OCI-LY3 (cell line): ENCODE measurements around the gene DDX23.
A peak's percentile ranks its signal among the peaks of the same experiment; 100 is the strongest.

Source experiments
- H2AFZ ChIP-seq: fragments of 200-600, 300-600 bp; shearing (Covaris generic); 2 replicates; pipeline ENCODE4 v1.6.0; 2014; ENCODE audit warnings: antibody characterized with exemption, low read depth, low read length
- H3K27ac ChIP-seq: fragments of 200-600, 300-600 bp; sonication (generic); 2 replicates; pipeline ENCODE4 v1.5.1; 2014; ENCODE audit warnings: mild to moderate bottlenecking, low read length, moderate library complexity, mixed read lengths
- H3K27me3 ChIP-seq: fragments of 200-600, 300-600 bp; sonication (generic); 2 replicates; pipeline ENCODE4 v1.6.1; 2014; ENCODE audit warnings: low read depth, low read length, mixed read lengths
- H3K36me3 ChIP-seq: fragments of 200-600, 300-600 bp; sonication (generic); replicated peaks from 2 replicates; pipeline ENCODE3; 2014; ENCODE audit warnings: low read depth, low read length, mixed read lengths
- H3K4me1 ChIP-seq: fragments of 300-600, 200-600 bp; sonication (generic); 2 replicates; pipeline ENCODE4 v1.6.1; 2014; ENCODE audit warnings: low read length, mixed read lengths
- H3K4me2 ChIP-seq: fragments of 200-600, 300-600 bp; sonication (generic); 2 replicates; pipeline ENCODE4 v1.6.1; 2014; ENCODE audit warnings: low read length, mixed read lengths
- H3K4me3 ChIP-seq: fragments of 300-600, 200-600 bp; sonication (generic); 2 replicates; pipeline ENCODE4 v1.5.1; 2014; ENCODE audit warnings: antibody characterized with exemption, mild to moderate bottlenecking, low read length, moderate library complexity
- H3K79me2 ChIP-seq: fragments of 300-600, 200-600 bp; shearing (Covaris generic); 2 replicates; pipeline ENCODE4 v1.6.1; 2014; ENCODE audit warnings: mild to moderate bottlenecking, low read length, mixed read lengths
- H3K9ac ChIP-seq: fragments of 300-600, 200-600 bp; shearing (Covaris generic); 2 replicates; pipeline ENCODE4 v1.6.0; 2014; ENCODE audit warnings: mild to moderate bottlenecking, low read length, moderate library complexity
- H3K9me3 ChIP-seq: fragments of 200-600, 300-600 bp; shearing (Covaris generic); 2 replicates; pipeline ENCODE4 v1.6.1; 2014; ENCODE audit warnings: low read length, mixed read lengths; ENCODE audit not compliant: insufficient read depth
- H4K20me1 ChIP-seq: fragments of 200-600, 300-600 bp; sonication (generic); 2 replicates; pipeline ENCODE4 v1.6.1; 2016; ENCODE audit warnings: low read length, mixed read lengths; ENCODE audit not compliant: insufficient read depth
- EZH2phosphoT487 ChIP-seq: fragments of 200-600 bp; shearing (Covaris generic); IDR thresholded peaks from 2 replicates; pipeline ENCODE4 v1.6.1; 2018; ENCODE audit warnings: antibody characterized with exemption, mixed run types, low read depth
- TF ChIP-seq, protein P1 (sequence below): fragments of 200-600, 300-600 bp; sonication (generic); IDR thresholded peaks from 2 replicates; pipeline ENCODE4 v1.5.1; 2014; ENCODE audit warnings: antibody characterized with exemption, low read length, low read depth

Gene DDX23

DNA sequence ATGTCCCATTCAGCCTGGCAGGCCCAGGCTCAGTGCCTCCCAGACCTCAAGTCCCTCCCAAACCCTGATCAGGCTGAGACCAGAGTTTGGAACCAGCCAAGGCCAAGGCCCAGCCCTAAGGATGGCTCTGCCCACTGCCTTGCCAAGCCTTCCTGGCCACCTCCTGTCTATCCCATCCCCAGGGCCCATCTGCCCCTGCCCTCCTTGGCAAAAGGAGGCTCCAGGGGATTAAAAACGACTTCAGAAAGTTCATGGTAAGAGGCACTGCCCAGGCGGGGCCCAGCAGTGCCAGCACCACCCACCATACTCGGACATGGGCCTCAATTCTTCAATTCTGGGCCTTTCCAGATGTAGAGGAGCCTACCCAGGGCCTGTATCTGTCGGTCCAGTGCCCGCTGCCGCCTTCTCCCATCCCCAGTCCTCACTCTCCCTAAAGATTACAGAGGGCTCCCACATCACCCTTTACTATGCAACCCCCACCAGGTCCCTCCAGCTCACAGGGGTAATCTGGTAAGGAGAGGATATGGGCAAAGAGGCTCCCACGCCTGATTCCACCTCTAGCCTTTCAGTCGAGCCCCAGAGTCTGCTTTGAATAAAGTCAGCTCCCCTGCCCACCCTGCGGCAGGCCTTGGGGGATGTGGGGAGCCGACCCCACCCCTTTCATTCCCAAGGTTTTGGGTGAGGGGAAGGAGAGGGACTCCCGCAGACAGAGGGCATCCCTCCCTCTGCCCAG, 64.0 kb downstream of the DDX23 start:
- Histone ChIP-seq H3K4me2 (peak overlapping the region; percentile 85), H3K27me3 (0 out of 2 replicates have a peak, but pooled peaks cover 3% of the 10 kb centered on the region), H3K27ac (no peak overlapping the region), H4K20me1 (no peaks in the 10 kb centered on the region), H3K4me1 (peaks cover 13% of the 10 kb centered on the region), H3K4me3 (peak overlapping the region; percentile 97), H3K9ac (peak overlapping the region; percentile 61), H3K79me2 (no peaks in the 10 kb centered on the region), H3K36me3 (no peaks in the 10 kb centered on the region), H2AFZ (no peak overlapping the region), H3K9me3 (no peaks in the 10 kb centered on the region)
- TF ChIP-seq EZH2phosphoT487 = no peak
- TF ChIP-seq, protein P1, sequence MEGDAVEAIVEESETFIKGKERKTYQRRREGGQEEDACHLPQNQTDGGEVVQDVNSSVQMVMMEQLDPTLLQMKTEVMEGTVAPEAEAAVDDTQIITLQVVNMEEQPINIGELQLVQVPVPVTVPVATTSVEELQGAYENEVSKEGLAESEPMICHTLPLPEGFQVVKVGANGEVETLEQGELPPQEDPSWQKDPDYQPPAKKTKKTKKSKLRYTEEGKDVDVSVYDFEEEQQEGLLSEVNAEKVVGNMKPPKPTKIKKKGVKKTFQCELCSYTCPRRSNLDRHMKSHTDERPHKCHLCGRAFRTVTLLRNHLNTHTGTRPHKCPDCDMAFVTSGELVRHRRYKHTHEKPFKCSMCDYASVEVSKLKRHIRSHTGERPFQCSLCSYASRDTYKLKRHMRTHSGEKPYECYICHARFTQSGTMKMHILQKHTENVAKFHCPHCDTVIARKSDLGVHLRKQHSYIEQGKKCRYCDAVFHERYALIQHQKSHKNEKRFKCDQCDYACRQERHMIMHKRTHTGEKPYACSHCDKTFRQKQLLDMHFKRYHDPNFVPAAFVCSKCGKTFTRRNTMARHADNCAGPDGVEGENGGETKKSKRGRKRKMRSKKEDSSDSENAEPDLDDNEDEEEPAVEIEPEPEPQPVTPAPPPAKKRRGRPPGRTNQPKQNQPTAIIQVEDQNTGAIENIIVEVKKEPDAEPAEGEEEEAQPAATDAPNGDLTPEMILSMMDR = no peak

DNA sequence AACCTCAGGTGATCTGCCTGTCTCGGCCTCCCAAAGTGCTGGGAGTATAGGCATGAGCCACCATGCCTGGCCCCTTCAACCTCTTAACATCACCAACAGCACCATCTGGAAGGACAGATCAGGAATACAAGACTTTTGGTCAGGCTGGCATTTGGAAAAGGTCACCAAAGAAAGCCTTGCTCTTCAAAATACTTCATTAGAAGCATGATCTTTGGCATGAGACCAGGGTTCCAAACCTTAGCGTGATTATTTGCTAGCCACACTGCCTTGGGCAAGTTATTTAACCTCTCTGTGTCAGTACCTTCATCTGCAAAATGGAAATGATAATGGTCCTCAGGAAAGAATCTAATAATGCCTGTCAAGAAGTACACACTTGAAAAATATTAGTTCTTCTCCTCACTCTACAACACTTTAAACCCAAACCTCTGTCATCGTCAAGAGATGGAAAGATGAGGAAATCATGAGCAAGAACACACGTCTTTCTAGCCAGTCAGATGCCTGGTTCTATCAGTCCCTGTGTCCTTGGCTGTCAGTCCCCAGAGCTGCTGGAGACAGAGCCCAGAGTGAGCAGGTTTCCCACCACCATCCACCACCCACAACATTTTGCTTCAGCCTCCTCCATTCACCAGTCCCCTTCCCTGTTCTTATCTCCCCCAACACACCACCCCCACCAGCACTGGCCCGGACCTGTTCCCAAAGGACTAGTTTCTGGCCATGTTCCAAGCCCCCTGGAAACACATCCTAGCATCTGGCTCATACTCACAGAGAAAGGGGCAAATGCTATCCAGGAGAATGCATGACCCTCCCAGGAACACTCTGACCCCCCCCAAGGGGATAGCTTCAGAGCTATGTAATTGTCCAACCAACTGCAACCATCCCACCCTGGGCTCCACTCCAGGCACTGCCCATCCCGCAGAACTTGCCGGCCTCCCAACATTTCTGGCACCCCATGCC, 65.1 kb downstream of the DDX23 start:
- Histone ChIP-seq H3K27ac (no peak overlapping the region), H3K4me2 (no peak overlapping the region), H3K36me3 (no peaks in the 10 kb centered on the region), H2AFZ (no peak overlapping the region), H3K4me3 (no peak overlapping the region), H3K27me3 (0 out of 2 replicates have a peak, but pooled peaks cover 3% of the 10 kb centered on the region), H3K9ac (no peak overlapping the region), H4K20me1 (no peaks in the 10 kb centered on the region), H3K79me2 (no peaks in the 10 kb centered on the region), H3K9me3 (no peaks in the 10 kb centered on the region), H3K4me1 (peaks cover 13% of the 10 kb centered on the region)
- TF ChIP-seq, protein P1 = no peak
- TF ChIP-seq EZH2phosphoT487 = no peak

DNA sequence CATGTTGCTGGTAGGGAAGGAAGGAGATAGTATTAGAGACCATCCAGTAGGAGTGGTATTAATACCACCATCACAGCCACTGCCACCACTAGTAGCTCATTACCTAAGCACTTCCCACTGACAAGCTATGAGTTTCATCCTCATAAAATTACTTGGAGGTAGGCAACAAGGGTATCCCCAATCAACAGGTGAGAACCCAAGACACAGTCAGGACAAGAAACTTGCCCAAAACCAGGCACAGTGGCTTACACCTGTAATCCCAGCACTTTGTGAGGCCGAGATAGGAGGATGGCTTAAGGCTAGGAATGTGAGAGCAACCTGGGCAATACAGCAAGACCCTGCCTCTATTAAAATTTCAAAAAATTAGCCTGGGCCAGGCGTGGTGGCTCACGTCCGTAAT, 68.5 kb downstream of the DDX23 start:
- Histone ChIP-seq H3K4me2 (no peak overlapping the region), H3K27me3 (0 out of 2 replicates have a peak, but pooled peaks cover 3% of the 10 kb centered on the region), H3K4me3 (no peak overlapping the region), H4K20me1 (no peaks in the 10 kb centered on the region), H3K9ac (no peak overlapping the region), H3K79me2 (no peaks in the 10 kb centered on the region), H3K4me1 (peaks cover 8% of the 10 kb centered on the region; the same call in 1 of the 2 replicates), H2AFZ (no peak overlapping the region), H3K36me3 (no peaks in the 10 kb centered on the region), H3K27ac (no peak overlapping the region), H3K9me3 (no peaks in the 10 kb centered on the region)
- TF ChIP-seq EZH2phosphoT487 = no peak
- TF ChIP-seq, protein P1 = no peak
